GDM1 (cell line): ENCODE results near the gene PARK7.

Experiments used
- DNase-seq: peaks from one replicate; lab custom pipeline; 2025; lab: John Stamatoyannopoulos, UW

PARK7 gene

DNA sequence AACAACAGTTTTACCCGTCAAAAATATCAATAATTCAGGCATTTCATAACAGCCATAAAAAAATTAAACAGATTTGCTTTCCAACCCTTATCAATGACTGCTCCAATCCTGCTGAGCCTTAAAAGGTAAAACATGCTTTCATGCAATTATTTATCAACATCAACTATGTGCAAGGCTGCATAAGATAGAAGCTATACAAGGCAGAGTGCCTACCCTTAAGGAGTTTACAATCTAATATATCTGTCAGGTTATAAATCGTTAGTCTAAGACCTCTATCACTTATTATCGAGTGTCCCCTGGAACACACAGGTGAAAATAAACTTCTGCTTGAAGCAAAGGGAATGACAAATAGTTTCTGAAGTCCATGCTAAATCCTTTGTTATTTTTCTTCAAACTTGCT lies 62.8 kb downstream of the PARK7 start:
- DNase-seq: no peak

DNA sequence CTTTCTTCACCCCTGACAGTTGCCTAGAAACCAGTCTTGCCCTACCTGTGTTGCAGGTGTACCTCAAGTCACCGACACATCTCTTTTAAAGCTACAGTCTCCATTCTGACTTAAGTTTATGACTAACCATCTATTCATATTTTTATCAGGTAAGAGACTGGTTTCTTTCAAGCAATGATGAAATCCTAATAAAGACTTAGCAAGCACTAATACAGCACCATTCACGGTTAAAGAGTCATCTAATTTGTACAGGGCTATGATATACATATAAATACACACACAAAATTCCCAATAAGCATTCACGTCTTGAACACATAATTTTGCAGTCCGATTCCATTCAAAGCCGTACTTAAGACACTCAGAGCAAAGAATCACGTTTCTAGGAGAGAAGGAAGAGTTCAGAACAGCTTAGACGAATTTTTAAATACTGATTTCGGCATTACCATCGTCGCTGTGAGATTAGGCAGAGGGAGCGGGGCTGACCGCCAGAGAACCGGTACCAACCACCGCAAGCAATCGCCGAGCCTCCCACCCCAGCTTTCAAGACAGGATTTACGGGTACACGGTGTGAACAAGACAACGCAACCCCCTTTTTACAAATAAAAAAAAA lies 63.7 kb downstream of the PARK7 start:
- DNase-seq: no peak

GRCh38 chr1:8025671-8026144 lies 64.2 kb downstream of the PARK7 start:
- no peak for DNase-seq

DNA sequence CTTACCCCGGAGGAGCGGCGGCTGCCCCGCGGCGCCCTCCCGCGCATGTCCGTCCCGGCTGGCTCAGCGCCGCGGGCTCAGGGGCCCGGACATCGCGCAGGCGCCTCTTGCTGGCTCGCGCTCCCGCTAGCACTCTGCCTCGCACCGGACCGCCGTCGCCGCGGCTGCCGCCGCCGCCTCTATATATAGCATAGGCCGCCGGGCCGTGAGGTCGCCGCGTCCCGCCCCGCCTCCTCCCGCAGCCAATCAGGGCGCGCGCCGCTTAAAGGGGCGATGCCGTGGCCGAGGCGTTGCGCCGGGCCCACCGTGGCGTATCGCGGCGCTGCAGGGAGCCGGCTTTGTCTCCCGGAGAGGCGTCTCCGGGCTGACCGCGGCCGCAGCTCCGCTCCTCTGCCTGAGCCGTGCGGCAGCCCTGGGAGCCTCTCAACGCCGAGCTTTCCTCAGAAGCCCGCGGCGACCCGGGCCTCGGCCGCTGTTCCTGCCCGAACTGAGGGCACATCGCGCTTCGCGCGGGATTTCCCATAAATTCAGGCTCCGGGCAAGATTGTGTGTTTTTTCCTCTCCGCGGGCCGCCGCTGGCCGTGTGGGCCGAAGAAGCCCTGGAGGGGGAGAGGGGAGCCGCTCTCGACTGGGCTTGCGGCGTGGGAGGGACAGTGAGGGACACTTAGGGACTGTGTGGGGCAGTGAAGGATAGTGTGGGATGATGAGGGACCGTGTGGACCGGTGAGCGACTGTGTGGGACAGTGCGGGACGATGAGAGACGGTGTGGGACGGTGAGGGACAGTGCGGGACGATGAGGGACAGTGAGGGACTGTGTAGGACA lies 64.9 kb downstream of the PARK7 start, which contains the start of gene ERRFI1:
ERRFI1 (minus strand) TSS at position 157 of the 823 bp plus-strand sequence. CDS start 10,690 bp downstream, outside the sequence.
- DNase-seq: peak; percentile 71

GRCh38 chr1:8026976-8027747 lies 65.7 kb downstream of the PARK7 start:
- no peak for DNase-seq

DNA sequence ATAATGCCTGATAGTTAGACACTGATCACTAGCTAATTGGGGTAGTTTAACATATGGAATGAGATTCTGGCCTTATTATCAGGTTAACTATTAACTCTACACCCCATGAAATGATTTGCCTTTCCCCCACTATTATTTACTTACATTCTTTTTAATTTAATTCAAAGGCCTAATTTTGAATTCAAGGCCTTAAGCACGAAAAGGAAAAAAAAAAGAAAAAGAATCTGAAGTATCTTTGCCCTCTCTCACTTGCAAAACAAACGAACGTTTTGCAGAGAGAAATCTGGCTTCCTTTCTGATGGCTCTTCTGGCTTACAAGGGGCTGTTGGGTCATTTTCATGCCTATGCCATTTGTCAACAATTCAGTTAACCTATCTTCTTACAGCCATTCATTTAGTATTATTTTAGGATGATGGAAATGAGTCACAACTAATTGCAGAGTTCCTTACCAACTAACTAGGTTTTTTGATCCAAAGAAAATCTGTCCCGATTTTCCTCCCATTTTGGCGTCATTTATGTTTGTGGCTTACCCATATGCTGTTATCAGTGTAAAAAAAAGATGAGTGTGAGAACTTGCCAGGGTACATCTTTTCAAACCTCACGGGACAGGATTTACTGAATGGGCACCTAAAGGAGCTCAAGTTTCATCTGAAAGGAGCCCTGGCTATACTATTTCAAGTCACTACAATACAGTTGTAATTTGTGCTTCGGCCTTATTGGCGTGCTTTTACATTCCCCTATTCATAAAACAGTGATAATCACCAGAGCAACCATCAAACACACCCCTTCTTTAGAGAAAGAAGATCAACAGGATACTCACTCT lies 66.4 kb downstream of the PARK7 start:
- no peak for DNase-seq

GRCh38 chr1:8028571-8028910 lies 67.0 kb downstream of the PARK7 start:
- DNase-seq: no peak

DNA sequence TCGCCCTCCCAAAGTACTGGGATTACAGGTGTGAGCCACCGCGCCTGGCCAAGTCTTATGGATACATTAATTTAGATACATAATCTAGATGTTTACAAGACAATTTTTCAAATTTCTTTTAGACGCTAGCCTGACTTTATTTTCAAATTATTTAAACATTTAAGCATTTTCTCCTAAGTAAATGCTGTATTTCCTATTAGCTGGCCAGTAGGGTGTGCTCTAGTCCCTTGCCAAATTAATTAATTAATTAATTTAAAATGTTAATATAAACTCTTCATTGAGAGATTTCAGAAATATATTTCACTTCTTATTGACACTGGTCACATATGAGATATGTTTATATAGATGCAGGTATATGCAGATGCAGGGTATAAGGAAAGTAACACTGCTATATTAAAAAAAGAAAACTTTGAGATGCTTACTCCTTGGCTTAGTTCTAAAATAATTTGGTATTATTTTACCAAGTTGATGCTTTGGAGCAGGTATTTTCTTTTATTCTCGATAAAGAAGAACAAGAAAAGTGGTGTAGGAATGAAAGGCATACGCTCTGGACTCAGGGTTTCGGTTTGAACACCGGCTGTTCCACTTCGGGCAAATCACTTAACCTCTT lies 69.8 kb downstream of the PARK7 start:
- DNase-seq: no peak

DNA sequence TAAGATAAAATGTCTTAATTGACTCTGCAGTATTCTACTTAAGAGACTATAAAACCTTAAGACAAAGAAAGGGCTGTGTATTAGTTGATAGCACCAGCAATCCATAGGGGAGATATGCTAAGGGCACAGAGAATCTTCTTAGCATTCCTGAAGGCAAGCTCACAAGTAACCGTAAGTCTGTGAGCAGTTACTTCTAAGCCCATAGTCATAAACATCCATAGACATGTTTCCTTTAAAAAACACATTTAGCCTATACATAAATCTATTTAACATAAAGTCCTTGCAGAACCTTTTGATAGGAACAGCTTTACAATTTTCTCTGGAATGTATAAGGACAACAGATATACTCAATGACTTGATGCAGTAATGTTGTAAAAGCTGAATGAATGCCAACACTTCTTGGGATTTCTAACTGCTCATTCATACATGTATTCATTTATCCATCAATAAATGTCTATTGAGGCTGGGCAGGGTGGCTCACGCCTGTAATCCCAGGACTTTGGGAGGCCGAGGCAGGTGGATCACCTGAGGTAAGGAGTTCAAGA lies 70.9 kb downstream of the PARK7 start:
- DNase-seq: no peak

DNA sequence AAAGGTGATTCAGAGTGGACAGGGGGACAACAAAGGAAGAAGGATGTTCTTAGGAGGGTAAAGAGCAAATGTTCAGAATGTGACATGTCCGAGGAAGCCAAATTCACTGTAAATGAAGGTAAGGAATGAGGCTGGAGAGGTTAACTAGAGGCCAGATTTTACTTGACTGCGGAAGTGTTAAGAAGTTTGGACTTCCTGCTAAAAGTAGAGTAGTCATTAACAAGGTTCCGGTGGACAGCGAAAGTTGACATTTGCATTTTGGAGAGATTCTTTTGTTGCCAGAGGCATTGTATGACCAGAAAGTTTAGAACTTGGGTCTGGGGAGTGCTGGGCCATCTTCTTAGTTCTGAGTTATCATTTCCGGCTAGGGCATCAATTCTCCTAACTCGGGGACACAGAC lies 71.8 kb downstream of the PARK7 start:
- DNase-seq: no peak
